H1 (cell line): Measurements from ENCODE around the gene KCTD12. TPM values are rescaled to one million over a fixed set of nuclear protein-coding genes. Genes with fewer than 3 reads are reported as not detected.

Experiments
- ASH2L ChIP-seq: fragments of 200-600, 300-600 bp; sonication (generic); IDR thresholded peaks from one replicate; pipeline ENCODE4 v1.7.1; 2017; ENCODE audit warnings: low read length
- BACH1 ChIP-seq: IDR thresholded peaks from 2 replicates; pipeline ENCODE4 v1.6.1; 2012; ENCODE audit warnings: low read length, improper control_type of control experiment
- BCL11A ChIP-seq, 2 experiments: IDR thresholded peaks; one replicate each; pipeline ENCODE4 v1.6.1; 2011; ENCODE audit warnings: low read depth in 2 of 2, low read length in 2 of 2, mild to moderate bottlenecking in 2 of 2
- CBX5 ChIP-seq: fragments of 300-800, 300-1000 bp; sonication (generic); IDR thresholded peaks from 2 replicates; pipeline ENCODE4 v1.7.1; 2016; ENCODE audit warnings: antibody characterized with exemption, low read length, low read depth
- CEBPB ChIP-seq: IDR thresholded peaks from 2 replicates; pipeline ENCODE4 v1.6.1; 2012; ENCODE audit warnings: low read depth, low read length
- EGR1 ChIP-seq: IDR thresholded peaks from 2 replicates; pipeline ENCODE4 v1.6.1; 2011; ENCODE audit warnings: low read depth, low read length, borderline replicate concordance
- EZH2 ChIP-seq: fragments of 200-600 bp; sonication (generic); IDR thresholded peaks from 2 replicates; pipeline ENCODE4 v1.7.1; 2012; ENCODE audit warnings: low read depth, mild to moderate bottlenecking, moderate library complexity, low read length, inconsistent platforms; ENCODE audit not compliant: severe bottlenecking
- HDAC2 ChIP-seq, 2 experiments: fragments of 300-600 bp in 1 of 2; sonication (generic) in 1 of 2; IDR thresholded peaks; 2 replicates each; pipeline ENCODE4 v1.6.1; 2011 to 2012; ENCODE audit warnings: low read depth in 2 of 2, low read length in 2 of 2, mild to moderate bottlenecking in 2 of 2, moderate library complexity in 2 of 2, borderline replicate concordance in 1 of 2, inconsistent platforms in 1 of 2
- JUN ChIP-seq: IDR thresholded peaks from 2 replicates; pipeline ENCODE4 v1.6.1; 2011; ENCODE audit warnings: low read depth, mild to moderate bottlenecking, improper control_type of control experiment, low read length
- KDM4A ChIP-seq: IDR thresholded peaks from one replicate; pipeline ENCODE4 v1.7.1; 2012; ENCODE audit warnings: low read depth, mild to moderate bottlenecking, moderate library complexity, low read length, inconsistent platforms; ENCODE audit not compliant: severe bottlenecking
- KDM5A ChIP-seq: fragments of 200-600 bp; IDR thresholded peaks from 2 replicates; pipeline ENCODE4 v1.7.1; 2012; ENCODE audit warnings: mild to moderate bottlenecking, low read length, inconsistent platforms, mixed read lengths
- MAX ChIP-seq: IDR thresholded peaks from 2 replicates; pipeline ENCODE4 v1.6.1; 2012; ENCODE audit warnings: inconsistent platforms
- POLR2A ChIP-seq, 2 experiments: IDR thresholded peaks; 1 replicate in 1 of 2; 2 replicates in 1 of 2; pipeline ENCODE4 v1.6.1; 2011; ENCODE audit warnings: low read depth in 2 of 2, low read length in 2 of 2, mild to moderate bottlenecking in 2 of 2; ENCODE audit errors: control extremely low read depth in 1 of 2
- POLR2AphosphoS5 ChIP-seq: IDR thresholded peaks from 2 replicates; pipeline ENCODE4 v1.6.1; 2011; ENCODE audit warnings: low read depth, low read length
- RAD21 ChIP-seq, 2 experiments: IDR thresholded peaks in 1 of 2; conservative IDR thresholded peaks in 1 of 2; 2 replicates each; pipeline ENCODE4 v1.6.1; 2011; ENCODE audit warnings: low read depth in 2 of 2, low read length in 2 of 2, improper control_type of control experiment in 1 of 2, inconsistent platforms in 1 of 2, mild to moderate bottlenecking in 1 of 2, moderate library complexity in 1 of 2
- RNF2 ChIP-seq: fragments of 200-900, 300-1000 bp; sonication (generic); IDR thresholded peaks from 2 replicates; pipeline ENCODE4 v1.7.1; 2016; ENCODE audit warnings: borderline replicate concordance, low read depth, mild to moderate bottlenecking, antibody characterized with exemption, low read length; ENCODE audit not compliant: poor library complexity, severe bottlenecking; ENCODE audit errors: missing control alignments
- RXRA ChIP-seq: IDR thresholded peaks from 2 replicates; pipeline ENCODE4 v1.6.1; 2011; ENCODE audit warnings: low read depth, mild to moderate bottlenecking, low read length, moderate library complexity; ENCODE audit not compliant: insufficient read depth
- SAP30 ChIP-seq: fragments of 300-600 bp; sonication (generic); IDR thresholded peaks from 2 replicates; pipeline ENCODE4 v1.7.1; 2012; ENCODE audit warnings: low read length, moderate library complexity, mild to moderate bottlenecking, inconsistent platforms; ENCODE audit not compliant: insufficient read depth, insufficient replicate concordance
- SIN3A ChIP-seq, 2 experiments: IDR thresholded peaks in 1 of 2; conservative IDR thresholded peaks in 1 of 2; 2 replicates each; pipeline ENCODE4 v1.6.1; 2011 to 2012; ENCODE audit warnings: low read length in 2 of 2, improper control_type of control experiment in 1 of 2, low read depth in 1 of 2, mild to moderate bottlenecking in 1 of 2
- SIRT6 ChIP-seq: IDR thresholded peaks from one replicate; pipeline ENCODE4 v1.7.1; 2012; ENCODE audit warnings: low read length, inconsistent platforms
- SP4 ChIP-seq: IDR thresholded peaks from 2 replicates; pipeline ENCODE4 v1.6.1; 2012; ENCODE audit warnings: low read length, inconsistent platforms
- SRF ChIP-seq: IDR thresholded peaks from 2 replicates; pipeline ENCODE4 v1.6.1; 2011; ENCODE audit warnings: mild to moderate bottlenecking, low read depth, low read length, moderate library complexity
- TBP ChIP-seq: IDR thresholded peaks from 2 replicates; pipeline ENCODE4 v1.6.1; 2011; ENCODE audit warnings: low read depth, low read length, improper control_type of control experiment
- YY1 ChIP-seq: IDR thresholded peaks from 2 replicates; pipeline ENCODE4 v1.6.1; 2011; ENCODE audit warnings: low read depth, mild to moderate bottlenecking, low read length
- polyA plus RNA-seq, 7 experiments: library from polyadenylated mRNA; depleted of rRNA in 3 of 7; stranded (reverse) in 5 of 7; unstranded in 2 of 7; fragments of >200 nt in 5 of 7; fragments of 200-250 nt in 2 of 7; gene quantifications; 1 replicate in 5 of 7; 2 replicates in 1 of 7; 4 replicates in 1 of 7; pipeline versions ENCODE4 v1.2.1 to v1.2.3, GENCODE V29; 2011 to 2013; ENCODE audit warnings: missing spikeins in 2 of 7, mixed read lengths in 2 of 7
- total RNA-seq: library from RNA; stranded (reverse); fragmentation: NEBNext Ultra II Directional; extraction: Animal tissue kit (Norgen Biotek cat#: 25700); gene quantifications from 2 replicates; pipeline ENCODE4 v1.2.1, GENCODE V29; 2021

Gene KCTD12
- total and polyA plus RNA-seq, 2 of the 8 experiments (the other 6 are each of a cell fraction or from before 2014, with no cell fraction given), result 2.5 to 9.6 TPM

GRCh38 chr13:76886292-76887075 lies at the start of gene KCTD12 (continued):
- TF ChIP-seq CEBPB (no peak), MAX (peak; percentile 73), POLR2AphosphoS5 (no peak), ASH2L (peak; percentile 27), SAP30 (no peak), SIRT6 (no peak), HDAC2 (IDR thresholded peaks at IDR 0.05; ENCODE audit: borderline replicate concordance in 1 of 2, low read depth in 2 of 2, low read length in 2 of 2) (0 out of 4 replicates have a peak, but pooled peaks of 1 of the 2 experiments have one; percentile 63), EGR1 (peak; percentile 90), YY1 (no peak), KDM5A (no peak), BACH1 (peak; percentile 40), KDM4A (no peak), RXRA (no peak), SIN3A (conservative IDR thresholded peaks at IDR 0.05 in 1 of 2, IDR thresholded peaks at IDR 0.05 in 1 of 2; ENCODE audit: low read depth in 1 of 2, low read length in 2 of 2) (no peak), CBX5 (no peak), BCL11A (IDR thresholded peaks at IDR 0.05; ENCODE audit: low read depth in 2 of 2, low read length in 2 of 2) (no peak), RNF2 (no peak), SP4 (no peak), POLR2A (IDR thresholded peaks at IDR 0.05; ENCODE audit: control extremely low read depth in 1 of 2, low read depth in 2 of 2, low read length in 2 of 2) (0 out of 3 replicates have a peak, but pooled peaks of 1 of the 2 experiments have one; percentile 22), RAD21 (IDR thresholded peaks at IDR 0.05 in 1 of 2, conservative IDR thresholded peaks at IDR 0.05 in 1 of 2; ENCODE audit: low read depth in 2 of 2, low read length in 2 of 2) (peak; percentile 11 to 38; a peak in 2 of 4 replicates), EZH2 (no peak), SRF (no peak), JUN (no peak), TBP (peak; percentile 40; the same call in 1 of the 2 replicates)
